ENCODE data around the gene UGT1A8.

Gene UGT1A8

GRCh38 chr2:233814056-233814835 is 196.8 kb downstream of the UGT1A8 start:
- H3K4me3 ChIP-seq = no peak overlapping the region
- H3K9ac ChIP-seq (ENCODE audit: insufficient read length) = no peak overlapping the region
- H3K9me3 ChIP-seq (ENCODE audit: low read depth, low read length) = no peaks in the 10 kb centered on the region
- H3K27ac ChIP-seq = no peak overlapping the region
- no peak for DNase-seq (ENCODE audit: low read depth, low spot score)
- H3K36me3 ChIP-seq (ENCODE audit: insufficient read depth, low read length) = peaks cover 11% of the 10 kb centered on the region; the same call in 1 of the 2 replicates
- TF ChIP-seq POLR2AphosphoS5 (IDR thresholded peaks at IDR 0.05; ENCODE audit: borderline replicate concordance, low read depth, low read length) (0 out of 2 replicates have a peak, but pooled peaks have one; percentile 15), FOXP2 (optimal IDR thresholded peaks at IDR 0.05; ENCODE audit: control extremely low read depth, extremely low read length, insufficient read depth) (no peak)

GRCh38 chr2:233815861-233816260 is 198.4 kb downstream of the UGT1A8 start:
- TF ChIP-seq POLR2AphosphoS5 (IDR thresholded peaks at IDR 0.05; ENCODE audit: borderline replicate concordance, low read depth, low read length) (no peak), FOXP2 (optimal IDR thresholded peaks at IDR 0.05; ENCODE audit: control extremely low read depth, extremely low read length, insufficient read depth) (no peak), EZH2 (IDR thresholded peaks at IDR 0.05) (no peak)
- H3K36me3 ChIP-seq (ENCODE audit: insufficient read depth, low read length) = peaks cover 11% of the 10 kb centered on the region; the same call in 1 of the 2 replicates
- H3K4me3 ChIP-seq = no peak overlapping the region
- no peak for DNase-seq (ENCODE audit: low read depth, low spot score)
- H3K9me3 ChIP-seq (ENCODE audit: low read depth, low read length) = no peaks in the 10 kb centered on the region
- no peak overlapping the region for H3K27ac ChIP-seq
- H3K9ac ChIP-seq (ENCODE audit: insufficient read length) = no peak overlapping the region

GRCh38 chr2:233816334-233816733 is 198.9 kb downstream of the UGT1A8 start:
- DNase-seq (ENCODE audit: low read depth, low spot score) = no peak

GRCh38 chr2:233816771-233817170 is 199.3 kb downstream of the UGT1A8 start:
- TF ChIP-seq FOXP2 (optimal IDR thresholded peaks at IDR 0.05; ENCODE audit: control extremely low read depth, extremely low read length, insufficient read depth) (no peak), POLR2AphosphoS5 (IDR thresholded peaks at IDR 0.05; ENCODE audit: borderline replicate concordance, low read depth, low read length) (no peak), EZH2 (IDR thresholded peaks at IDR 0.05) (no peak)
- H3K9me3 ChIP-seq (ENCODE audit: low read depth, low read length) = no peaks in the 10 kb centered on the region
- no peak overlapping the region for H3K27ac ChIP-seq
- no peak for DNase-seq (ENCODE audit: low read depth, low spot score)
- H3K4me3 ChIP-seq = no peak overlapping the region
- no peak overlapping the region for H3K9ac ChIP-seq (ENCODE audit: insufficient read length)
- H3K36me3 ChIP-seq (ENCODE audit: insufficient read depth, low read length) = peaks cover 11% of the 10 kb centered on the region; the same call in 1 of the 2 replicates

More at GRCh38 chr2:233816334-233816733, 198.9 kb downstream of the UGT1A8 start:
- H3K27ac ChIP-seq = no peak overlapping the region
- H3K9me3 ChIP-seq (ENCODE audit: low read depth, low read length) = no peaks in the 10 kb centered on the region
- H3K9ac ChIP-seq (ENCODE audit: insufficient read length) = no peak overlapping the region
- peaks cover 11% of the 10 kb centered on the region; the same call in 1 of the 2 replicates for H3K36me3 ChIP-seq (ENCODE audit: insufficient read depth, low read length)
- no peak overlapping the region for H3K4me3 ChIP-seq
- no peak for TF ChIP-seq FOXP2 (optimal IDR thresholded peaks at IDR 0.05; ENCODE audit: control extremely low read depth, extremely low read length, insufficient read depth)
- no peak for TF ChIP-seq POLR2AphosphoS5 (IDR thresholded peaks at IDR 0.05; ENCODE audit: borderline replicate concordance, low read depth, low read length)
- no peak for TF ChIP-seq EZH2 (IDR thresholded peaks at IDR 0.05)

- no peak overlapping the region for H3K9ac ChIP-seq (ENCODE audit: insufficient read length)
- H3K9me3 ChIP-seq (ENCODE audit: low read depth, low read length) = no peaks in the 10 kb centered on the region
- H3K27ac ChIP-seq = no peak overlapping the region
- H3K4me3 ChIP-seq = no peak overlapping the region
- peaks cover 11% of the 10 kb centered on the region; the same call in 1 of the 2 replicates for H3K36me3 ChIP-seq (ENCODE audit: insufficient read depth, low read length)
- DNase-seq (ENCODE audit: low read depth, low spot score) = no peak
- TF ChIP-seq FOXP2 (optimal IDR thresholded peaks at IDR 0.05; ENCODE audit: control extremely low read depth, extremely low read length, insufficient read depth) (no peak), EZH2 (IDR thresholded peaks at IDR 0.05) (no peak), POLR2AphosphoS5 (IDR thresholded peaks at IDR 0.05; ENCODE audit: borderline replicate concordance, low read depth, low read length) (no peak)
Measured at GRCh38 chr2:233817361-233817911, 200.0 kb downstream of the UGT1A8 start.

- Histone ChIP-seq H3K9me3 (ENCODE audit: low read depth, low read length) (no peaks in the 10 kb centered on the region), H3K27ac (no peak overlapping the region), H3K4me3 (no peak overlapping the region), H3K36me3 (ENCODE audit: insufficient read depth, low read length) (peaks cover 11% of the 10 kb centered on the region; the same call in 1 of the 2 replicates), H3K9ac (ENCODE audit: insufficient read length) (no peak overlapping the region)
- no peak for TF ChIP-seq EZH2 (IDR thresholded peaks at IDR 0.05)
- no peak for TF ChIP-seq POLR2AphosphoS5 (IDR thresholded peaks at IDR 0.05; ENCODE audit: borderline replicate concordance, low read depth, low read length)
- TF ChIP-seq FOXP2 (optimal IDR thresholded peaks at IDR 0.05; ENCODE audit: control extremely low read depth, extremely low read length, insufficient read depth) = no peak
- DNase-seq (ENCODE audit: low read depth, low spot score) = no peak
Measured at GRCh38 chr2:233817995-233818638, 200.7 kb downstream of the UGT1A8 start.

GRCh38 chr2:233818639-233819621 is 201.5 kb downstream of the UGT1A8 start:
- no peak for DNase-seq (ENCODE audit: low read depth, low spot score)
- Histone ChIP-seq H3K9ac (ENCODE audit: insufficient read length) (no peak overlapping the region), H3K9me3 (ENCODE audit: low read depth, low read length) (no peaks in the 10 kb centered on the region), H3K27ac (no peak overlapping the region), H3K4me3 (no peak overlapping the region), H3K36me3 (ENCODE audit: insufficient read depth, low read length) (peaks cover 11% of the 10 kb centered on the region; the same call in 1 of the 2 replicates)
- no peak for TF ChIP-seq EZH2 (IDR thresholded peaks at IDR 0.05)
- no peak for TF ChIP-seq FOXP2 (optimal IDR thresholded peaks at IDR 0.05; ENCODE audit: control extremely low read depth, extremely low read length, insufficient read depth)
- no peak for TF ChIP-seq POLR2AphosphoS5 (IDR thresholded peaks at IDR 0.05; ENCODE audit: borderline replicate concordance, low read depth, low read length)

All from SK-N-MC (cell line).